DOHH2 (cell line): ENCODE results near the gene SMARCA4.

ENCODE experiments used
- H3F3A ChIP-seq: fragments of 200-600 bp; sonication (generic), shearing (Covaris generic); 2 replicates; pipeline ENCODE4 v1.6.0; 2016; ENCODE audit warnings: antibody characterized with exemption, mild to moderate bottlenecking; ENCODE audit not compliant: control insufficient read depth, insufficient read depth
- H3K27ac ChIP-seq: fragments of 200-600 bp; sonication (generic); 2 replicates; pipeline ENCODE4 v1.5.1; 2014; ENCODE audit warnings: low read depth, mild to moderate bottlenecking, low read length, moderate library complexity
- H3K27me3 ChIP-seq: fragments of 200-600 bp; sonication (generic); 2 replicates; pipeline ENCODE4 v1.6.1; 2014; ENCODE audit warnings: mild to moderate bottlenecking, low read length, mixed read lengths; ENCODE audit not compliant: control insufficient read depth
- H3K36me3 ChIP-seq: fragments of 200-600 bp; sonication (generic); 2 replicates; pipeline ENCODE4 v1.6.1; 2014; ENCODE audit warnings: mild to moderate bottlenecking, low read length, moderate library complexity, mixed read lengths; ENCODE audit not compliant: control insufficient read depth
- H3K4me1 ChIP-seq: fragments of 200-600 bp; sonication (generic); 2 replicates; pipeline ENCODE4 v1.6.1; 2014; ENCODE audit warnings: mild to moderate bottlenecking, low read length, mixed read lengths; ENCODE audit not compliant: control insufficient read depth
- H3K4me2 ChIP-seq: fragments of 200-600 bp; sonication (generic); 2 replicates; pipeline ENCODE4 v1.6.0; 2014; ENCODE audit warnings: mild to moderate bottlenecking, low read length, moderate library complexity
- H3K4me3 ChIP-seq: fragments of 200-600 bp; sonication (generic); 2 replicates; pipeline ENCODE4 v1.5.1; 2014; ENCODE audit warnings: mild to moderate bottlenecking, low read length, mixed read lengths
- H3K79me2 ChIP-seq: fragments of 200-600 bp; sonication (generic); 2 replicates; pipeline ENCODE4 v1.6.1; 2014; ENCODE audit warnings: mild to moderate bottlenecking, low read length, mixed read lengths; ENCODE audit not compliant: control insufficient read depth
- H3K9me2 ChIP-seq: fragments of 200-600 bp; sonication (generic); replicated peaks from 2 replicates; pipeline ENCODE4 v1.6.1; 2014; ENCODE audit warnings: mild to moderate bottlenecking, low read length, mixed read lengths; ENCODE audit not compliant: control insufficient read depth
- H3K9me3 ChIP-seq: fragments of 200-600 bp; sonication (generic); 2 replicates; pipeline ENCODE4 v1.6.1; 2014; ENCODE audit warnings: antibody characterized with exemption, low read length, mixed read lengths; ENCODE audit not compliant: control insufficient read depth, insufficient read depth
- H4K20me1 ChIP-seq: fragments of 200-600 bp; sonication (generic); 2 replicates; pipeline ENCODE4 v1.6.0; 2014; ENCODE audit warnings: low read depth, mild to moderate bottlenecking, antibody characterized with exemption, low read length, moderate library complexity; ENCODE audit not compliant: control insufficient read depth, insufficient read depth
- CTCF ChIP-seq: fragments of 200-600 bp; sonication (generic); IDR thresholded peaks from one replicate; pipeline ENCODE4 v1.5.1; 2014; ENCODE audit warnings: antibody characterized with exemption, mild to moderate bottlenecking, low read depth, low read length; ENCODE audit not compliant: poor library complexity, severe bottlenecking
- EZH2phosphoT487 ChIP-seq: fragments of 200-600 bp; sonication (generic); IDR thresholded peaks from 2 replicates; pipeline ENCODE4 v1.6.1; 2017; ENCODE audit warnings: borderline replicate concordance, mild to moderate bottlenecking, antibody characterized with exemption, low read length, moderate library complexity, mixed read lengths

SMARCA4 gene

GRCh38 chr19:10968527-10969135, 7.8 kb downstream of the SMARCA4 start:
- H3K4me3 ChIP-seq: peak overlapping the region; percentile 64
- H3K4me1 ChIP-seq: peaks cover 96% of the 10 kb centered on the region
- peak overlapping the region; percentile 81 for H3K4me2 ChIP-seq
- no peaks in the 10 kb centered on the region for H3K9me2 ChIP-seq
- peak overlapping the region; percentile 98 for H3K27ac ChIP-seq
- H3F3A ChIP-seq: peaks cover 46% of the 10 kb centered on the region
- H4K20me1 ChIP-seq: no peaks in the 10 kb centered on the region
- peaks cover 59% of the 10 kb centered on the region for H3K36me3 ChIP-seq
- peaks cover 98% of the 10 kb centered on the region for H3K79me2 ChIP-seq
- no peak for TF ChIP-seq EZH2phosphoT487
- no peaks in the 10 kb centered on the region for H3K9me3 ChIP-seq
- H3K27me3 ChIP-seq: no peaks in the 10 kb centered on the region

- Histone ChIP-seq H3K9me3 (no peaks in the 10 kb centered on the region), H4K20me1 (peaks cover 7% of the 10 kb centered on the region; the same call in 1 of the 2 replicates), H3K36me3 (peaks cover 58% of the 10 kb centered on the region), H3K9me2 (no peaks in the 10 kb centered on the region), H3K4me3 (peak overlapping the region; percentile 26), H3K79me2 (peaks cover 97% of the 10 kb centered on the region), H3K4me1 (peaks cover 95% of the 10 kb centered on the region), H3F3A (peaks cover 41% of the 10 kb centered on the region), H3K27me3 (no peaks in the 10 kb centered on the region), H3K27ac (peak overlapping the region; percentile 98), H3K4me2 (peak overlapping the region; percentile 81)
- TF ChIP-seq CTCF (no peak), EZH2phosphoT487 (no peak)
Observed at GRCh38 chr19:10971107-10971726, 10.4 kb downstream of the SMARCA4 start.

- no peaks in the 10 kb centered on the region for H3K27me3 ChIP-seq
- peaks cover 58% of the 10 kb centered on the region for H3K36me3 ChIP-seq
- no peak for TF ChIP-seq EZH2phosphoT487
- no peak for TF ChIP-seq CTCF
- H3K27ac ChIP-seq: peak overlapping the region; percentile 98
- peaks cover 93% of the 10 kb centered on the region for H3K4me1 ChIP-seq
- H3K4me3 ChIP-seq: peak overlapping the region; percentile 8
- H3K9me2 ChIP-seq: no peaks in the 10 kb centered on the region
- peak overlapping the region; percentile 41 for H3K4me2 ChIP-seq
- H3K9me3 ChIP-seq: no peaks in the 10 kb centered on the region
- peaks cover 99% of the 10 kb centered on the region for H3K79me2 ChIP-seq
- H4K20me1 ChIP-seq: peaks cover 13% of the 10 kb centered on the region
- peaks cover 31% of the 10 kb centered on the region for H3F3A ChIP-seq
Observed at GRCh38 chr19:10975374-10976130, 14.7 kb downstream of the SMARCA4 start.
